ENCODE results near the gene INHA. TPM values are rescaled to one million over a fixed set of nuclear protein-coding genes. Genes with fewer than 3 reads are reported as not detected.

INHA gene
- total and polyA plus RNA-seq, 4 donors = 0.47 to 0.98 (median 0.58) TPM; not detected in 1

- H3K4me3 ChIP-seq = no peak overlapping the region
- DNase-seq (no peak), ATAC-seq (ENCODE audit: insufficient read depth, low FRiP score) (no peak)
- TF ChIP-seq, protein P1, sequence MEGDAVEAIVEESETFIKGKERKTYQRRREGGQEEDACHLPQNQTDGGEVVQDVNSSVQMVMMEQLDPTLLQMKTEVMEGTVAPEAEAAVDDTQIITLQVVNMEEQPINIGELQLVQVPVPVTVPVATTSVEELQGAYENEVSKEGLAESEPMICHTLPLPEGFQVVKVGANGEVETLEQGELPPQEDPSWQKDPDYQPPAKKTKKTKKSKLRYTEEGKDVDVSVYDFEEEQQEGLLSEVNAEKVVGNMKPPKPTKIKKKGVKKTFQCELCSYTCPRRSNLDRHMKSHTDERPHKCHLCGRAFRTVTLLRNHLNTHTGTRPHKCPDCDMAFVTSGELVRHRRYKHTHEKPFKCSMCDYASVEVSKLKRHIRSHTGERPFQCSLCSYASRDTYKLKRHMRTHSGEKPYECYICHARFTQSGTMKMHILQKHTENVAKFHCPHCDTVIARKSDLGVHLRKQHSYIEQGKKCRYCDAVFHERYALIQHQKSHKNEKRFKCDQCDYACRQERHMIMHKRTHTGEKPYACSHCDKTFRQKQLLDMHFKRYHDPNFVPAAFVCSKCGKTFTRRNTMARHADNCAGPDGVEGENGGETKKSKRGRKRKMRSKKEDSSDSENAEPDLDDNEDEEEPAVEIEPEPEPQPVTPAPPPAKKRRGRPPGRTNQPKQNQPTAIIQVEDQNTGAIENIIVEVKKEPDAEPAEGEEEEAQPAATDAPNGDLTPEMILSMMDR (IDR thresholded peaks at IDR 0.05; ENCODE audit: control extremely low read depth, extremely low read depth) = no peak
- no peaks in the 10 kb centered on the region for H3K27me3 ChIP-seq (ENCODE audit: control insufficient read depth in 3 of 3, insufficient read depth in 3 of 3, low read length in 2 of 3)
- peaks cover 0 to 51% (median 25%) of the 10 kb centered on the region in 4 donors for H3K36me3 ChIP-seq (ENCODE audit: control insufficient read depth in 4 of 4, insufficient read depth in 4 of 4, low read length in 4 of 4)
- H3K9me3 ChIP-seq (ENCODE audit: control insufficient read depth in 4 of 4, insufficient read depth in 3 of 4, low read length in 3 of 4) = no peaks in the 10 kb centered on the region
- H3K4me1 ChIP-seq (ENCODE audit: control insufficient read depth in 5 of 5, insufficient read depth in 5 of 5, low read length in 5 of 5) = no peaks in the 10 kb centered on the region
- WGBS, 2 donors = 97% methylated on average over 11 of the region's 11 CpGs
- H3K27ac ChIP-seq (ENCODE audit: low read depth in 1 of 2, low read length in 1 of 2) = no peak overlapping the region
- no peak overlapping the region for H3K9ac ChIP-seq (ENCODE audit: insufficient read depth in 1 of 2, low read length in 2 of 2)
Observed at GRCh38 chr2:219614076-219614860, 42.2 kb downstream of the INHA start.

DNA sequence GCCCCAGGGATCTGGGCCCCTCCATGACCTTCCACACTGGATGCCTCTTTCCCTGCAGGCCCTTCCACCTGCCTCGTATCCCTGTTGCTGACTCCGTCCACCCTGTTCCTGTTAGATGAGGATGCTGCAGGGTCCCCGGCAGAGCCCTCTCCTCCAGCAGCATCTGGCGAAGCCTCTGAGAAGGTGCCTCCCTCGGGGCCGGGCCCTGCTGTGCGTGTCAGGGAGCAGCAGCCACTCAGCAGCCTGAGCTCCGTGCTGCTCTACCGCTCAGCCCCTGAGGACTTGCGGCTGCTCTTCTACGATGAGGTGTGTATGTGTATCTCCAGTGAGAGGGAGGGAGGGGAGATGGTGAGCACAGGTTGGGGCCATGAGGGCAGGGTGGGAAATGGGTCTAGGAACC is 42.9 kb downstream of the INHA start:
- DNase-seq = no peak
- Histone ChIP-seq H3K4me3 (no peak overlapping the region), H3K9ac (ENCODE audit: insufficient read depth in 1 of 2, low read length in 2 of 2) (no peak overlapping the region), H3K27me3 (ENCODE audit: control insufficient read depth in 3 of 3, insufficient read depth in 3 of 3, low read length in 2 of 3) (no peaks in the 10 kb centered on the region), H3K9me3 (ENCODE audit: control insufficient read depth in 4 of 4, insufficient read depth in 3 of 4, low read length in 3 of 4) (no peaks in the 10 kb centered on the region), H3K36me3 (ENCODE audit: control insufficient read depth in 4 of 4, insufficient read depth in 4 of 4, low read length in 4 of 4) (peaks cover 0 to 48% (median 25%) of the 10 kb centered on the region in 4 donors), H3K27ac (ENCODE audit: low read depth in 1 of 2, low read length in 1 of 2) (no peak overlapping the region), H3K4me1 (ENCODE audit: control insufficient read depth in 5 of 5, insufficient read depth in 5 of 5, low read length in 5 of 5) (no peaks in the 10 kb centered on the region)
- WGBS, 2 donors = 94 to 97% methylated on average over 11 of the region's 11 CpGs
- ATAC-seq (ENCODE audit: insufficient read depth, low FRiP score) = no peak
- TF ChIP-seq, protein P1 (IDR thresholded peaks at IDR 0.05; ENCODE audit: control extremely low read depth, extremely low read depth) = no peak

- no peaks in the 10 kb centered on the region for H3K27me3 ChIP-seq (ENCODE audit: control insufficient read depth in 3 of 3, insufficient read depth in 3 of 3, low read length in 2 of 3)
- no peaks in the 10 kb centered on the region for H3K9me3 ChIP-seq (ENCODE audit: control insufficient read depth in 4 of 4, insufficient read depth in 3 of 4, low read length in 3 of 4)
- no peak for DNase-seq
- peaks cover 0 to 44% (median 23%) of the 10 kb centered on the region in 4 donors for H3K36me3 ChIP-seq (ENCODE audit: control insufficient read depth in 4 of 4, insufficient read depth in 4 of 4, low read length in 4 of 4)
- peak overlapping the region in 1 of 2 donors; percentile 64 for H3K27ac ChIP-seq (ENCODE audit: low read depth in 1 of 2, low read length in 1 of 2)
- no peak for ATAC-seq (ENCODE audit: insufficient read depth, low FRiP score)
- no peaks in the 10 kb centered on the region for H3K4me1 ChIP-seq (ENCODE audit: control insufficient read depth in 5 of 5, insufficient read depth in 5 of 5, low read length in 5 of 5)
- no peak overlapping the region for H3K9ac ChIP-seq (ENCODE audit: insufficient read depth in 1 of 2, low read length in 2 of 2)
- WGBS, 2 donors = 89% methylated on average over 12 of the region's 12 CpGs
- H3K4me3 ChIP-seq = no peak overlapping the region
- TF ChIP-seq, protein P1 (IDR thresholded peaks at IDR 0.05; ENCODE audit: control extremely low read depth, extremely low read depth) = no peak
Observed at GRCh38 chr2:219615894-219616293, 43.8 kb downstream of the INHA start.
